BE2C (cell line): ENCODE results near the gene IFNL1.

Source experiments
- DNase-seq: peaks from one replicate; pipeline ENCODE4 v3.0.0-alpha.2; 2020
- H3K27me3 ChIP-seq: fragments of 250-450 bp; sonication (Bioruptor Pico); 2 replicates; pipeline ENCODE4 v1.5.1; 2020; ENCODE audit warnings: mild to moderate bottlenecking
- H3K36me3 ChIP-seq: fragments of 250-450 bp; sonication (Bioruptor Pico); 2 replicates; pipeline ENCODE4 v1.5.1; 2020; ENCODE audit warnings: mild to moderate bottlenecking
- H3K4me1 ChIP-seq: fragments of 250-450 bp; sonication (Bioruptor Pico); 2 replicates; pipeline ENCODE4 v1.5.1; 2020
- H3K4me3 ChIP-seq: 2 replicates; pipeline ENCODE4 v1.5.1; 2011; ENCODE audit warnings: low read depth, low read length
- H3K9me3 ChIP-seq: fragments of 250-450 bp; sonication (Bioruptor Pico); 2 replicates; pipeline ENCODE4 v1.5.1; 2020
- TF ChIP-seq, protein P1 (sequence below): IDR thresholded peaks from 2 replicates; pipeline ENCODE4 v1.5.1; 2012; ENCODE audit warnings: mild to moderate bottlenecking, low read depth, low read length

IFNL1 gene

DNA sequence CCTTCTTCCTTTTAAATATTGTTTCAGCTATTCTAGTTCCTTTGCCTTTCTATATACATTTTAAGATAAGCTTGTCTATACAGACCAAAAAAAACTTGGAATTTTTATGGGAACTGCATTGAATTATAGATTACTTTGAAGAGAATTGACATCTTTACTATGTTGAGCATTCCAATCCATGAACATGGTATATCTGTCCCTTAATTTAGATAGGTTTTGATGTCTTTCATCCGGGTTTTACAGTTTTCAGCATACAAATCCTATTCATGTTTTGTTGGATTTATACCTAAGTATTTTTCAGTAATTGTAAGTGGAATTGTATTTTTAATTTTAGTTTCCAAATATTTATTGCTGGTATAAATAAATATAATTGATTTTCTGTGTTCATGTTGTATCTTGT, 12.2 kb upstream of the IFNL1 start:
- peaks cover 12% of the 10 kb centered on the region for H3K27me3 ChIP-seq
- no peak for DNase-seq
- H3K36me3 ChIP-seq: no peaks in the 10 kb centered on the region
- TF ChIP-seq, protein P1, sequence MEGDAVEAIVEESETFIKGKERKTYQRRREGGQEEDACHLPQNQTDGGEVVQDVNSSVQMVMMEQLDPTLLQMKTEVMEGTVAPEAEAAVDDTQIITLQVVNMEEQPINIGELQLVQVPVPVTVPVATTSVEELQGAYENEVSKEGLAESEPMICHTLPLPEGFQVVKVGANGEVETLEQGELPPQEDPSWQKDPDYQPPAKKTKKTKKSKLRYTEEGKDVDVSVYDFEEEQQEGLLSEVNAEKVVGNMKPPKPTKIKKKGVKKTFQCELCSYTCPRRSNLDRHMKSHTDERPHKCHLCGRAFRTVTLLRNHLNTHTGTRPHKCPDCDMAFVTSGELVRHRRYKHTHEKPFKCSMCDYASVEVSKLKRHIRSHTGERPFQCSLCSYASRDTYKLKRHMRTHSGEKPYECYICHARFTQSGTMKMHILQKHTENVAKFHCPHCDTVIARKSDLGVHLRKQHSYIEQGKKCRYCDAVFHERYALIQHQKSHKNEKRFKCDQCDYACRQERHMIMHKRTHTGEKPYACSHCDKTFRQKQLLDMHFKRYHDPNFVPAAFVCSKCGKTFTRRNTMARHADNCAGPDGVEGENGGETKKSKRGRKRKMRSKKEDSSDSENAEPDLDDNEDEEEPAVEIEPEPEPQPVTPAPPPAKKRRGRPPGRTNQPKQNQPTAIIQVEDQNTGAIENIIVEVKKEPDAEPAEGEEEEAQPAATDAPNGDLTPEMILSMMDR: no peak
- H3K4me1 ChIP-seq: no peaks in the 10 kb centered on the region
- H3K4me3 ChIP-seq: no peak overlapping the region
- no peaks in the 10 kb centered on the region for H3K9me3 ChIP-seq

DNA sequence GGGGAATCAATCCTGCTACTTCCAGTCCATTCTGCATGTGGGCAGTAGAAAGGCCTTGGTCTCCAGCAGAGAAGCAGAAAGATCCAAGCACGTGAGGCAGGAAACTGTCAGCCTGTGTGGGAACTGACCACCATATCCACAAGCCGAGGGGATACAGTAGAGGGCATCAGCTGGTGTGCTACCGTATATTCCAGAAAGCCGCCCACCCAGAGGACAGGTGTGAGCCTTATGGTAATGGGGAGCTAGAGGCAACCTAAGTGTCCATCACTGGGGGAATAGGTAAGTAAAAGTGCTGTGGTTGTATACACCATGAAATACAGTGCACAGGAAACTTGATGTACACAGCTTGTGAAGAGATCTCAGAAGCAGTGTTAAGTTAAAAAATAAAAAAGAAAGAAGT, 2.8 kb upstream of the IFNL1 start:
- TF ChIP-seq, protein P1: no peak
- no peaks in the 10 kb centered on the region for H3K9me3 ChIP-seq
- H3K27me3 ChIP-seq: peaks cover 17% of the 10 kb centered on the region; the same call in 1 of the 2 replicates
- DNase-seq: no peak
- H3K4me1 ChIP-seq: no peaks in the 10 kb centered on the region
- H3K4me3 ChIP-seq: no peak overlapping the region
- no peaks in the 10 kb centered on the region for H3K36me3 ChIP-seq

DNA sequence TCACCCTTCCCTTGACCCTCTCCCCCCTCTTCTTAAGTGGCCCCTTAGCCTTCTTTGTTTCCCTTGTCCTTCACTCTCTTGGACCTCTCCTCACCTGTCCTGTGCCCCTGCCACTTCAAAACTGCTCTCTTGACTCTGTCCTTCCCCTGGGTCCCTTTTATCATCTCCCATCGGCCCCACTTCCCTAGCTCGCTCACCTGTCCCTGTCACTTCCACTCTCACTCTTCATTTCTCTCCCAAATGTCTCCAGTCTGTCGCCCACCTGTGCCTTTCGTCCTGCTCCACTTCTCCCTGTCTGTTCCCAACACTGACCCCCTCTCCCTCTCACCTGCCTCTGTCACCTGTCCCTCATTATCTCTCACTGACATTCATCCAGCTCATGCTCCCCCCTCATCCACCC, 699 bp downstream of the IFNL1 start:
- Histone ChIP-seq H3K36me3 (no peaks in the 10 kb centered on the region), H3K27me3 (peaks cover 9% of the 10 kb centered on the region; the same call in 1 of the 2 replicates), H3K9me3 (no peaks in the 10 kb centered on the region), H3K4me1 (no peaks in the 10 kb centered on the region), H3K4me3 (no peak overlapping the region)
- TF ChIP-seq, protein P1: no peak
- no peak for DNase-seq

DNA sequence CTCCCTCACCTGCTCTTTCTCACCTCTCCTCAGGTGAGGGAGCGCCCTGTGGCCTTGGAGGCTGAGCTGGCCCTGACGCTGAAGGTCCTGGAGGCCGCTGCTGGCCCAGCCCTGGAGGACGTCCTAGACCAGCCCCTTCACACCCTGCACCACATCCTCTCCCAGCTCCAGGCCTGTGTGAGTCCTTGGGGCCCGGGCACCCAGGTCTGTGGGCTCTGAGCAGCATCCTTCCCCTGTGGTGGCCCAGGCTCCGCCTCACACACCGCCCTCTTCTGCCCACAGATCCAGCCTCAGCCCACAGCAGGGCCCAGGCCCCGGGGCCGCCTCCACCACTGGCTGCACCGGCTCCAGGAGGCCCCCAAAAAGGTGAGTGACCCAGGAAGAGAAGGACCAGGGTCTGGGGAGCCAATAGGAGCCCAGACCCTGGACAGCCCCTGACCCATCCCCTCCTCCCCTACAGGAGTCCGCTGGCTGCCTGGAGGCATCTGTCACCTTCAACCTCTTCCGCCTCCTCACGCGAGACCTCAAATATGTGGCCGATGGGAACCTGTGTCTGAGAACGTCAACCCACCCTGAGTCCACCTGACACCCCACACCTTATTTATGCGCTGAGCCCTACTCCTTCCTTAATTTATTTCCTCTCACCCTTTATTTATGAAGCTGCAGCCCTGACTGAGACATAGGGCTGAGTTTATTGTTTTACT, 1.9 kb downstream of the IFNL1 start:
- Histone ChIP-seq H3K36me3 (no peaks in the 10 kb centered on the region), H3K9me3 (no peaks in the 10 kb centered on the region), H3K4me1 (no peaks in the 10 kb centered on the region), H3K4me3 (no peak overlapping the region), H3K27me3 (0 out of 2 replicates have a peak, but pooled peaks cover 3% of the 10 kb centered on the region)
- DNase-seq: no peak
- TF ChIP-seq, protein P1: no peak

DNA sequence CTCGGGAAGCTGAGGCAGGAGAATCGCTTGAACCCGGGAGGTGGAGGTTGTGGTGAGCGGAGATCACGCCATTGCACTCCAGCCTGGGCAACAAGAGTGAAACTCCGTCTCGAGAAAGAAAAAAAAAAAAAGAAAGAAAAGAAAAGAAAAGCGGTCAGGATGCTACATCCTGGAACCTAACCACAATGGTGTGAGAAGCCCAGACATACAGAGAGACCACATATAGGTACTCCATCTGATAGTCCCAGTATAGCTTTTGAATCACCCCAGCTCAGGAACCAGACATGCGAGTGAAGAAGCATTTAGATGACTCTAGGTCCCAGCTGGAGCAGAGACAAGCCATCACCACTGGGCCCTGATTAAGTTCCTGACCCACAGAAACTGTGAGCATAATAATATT, 3.2 kb downstream of the IFNL1 start:
- Histone ChIP-seq H3K4me1 (no peaks in the 10 kb centered on the region), H3K36me3 (no peaks in the 10 kb centered on the region), H3K4me3 (no peak overlapping the region), H3K9me3 (no peaks in the 10 kb centered on the region), H3K27me3 (no peaks in the 10 kb centered on the region)
- TF ChIP-seq, protein P1: no peak
- DNase-seq: no peak

DNA sequence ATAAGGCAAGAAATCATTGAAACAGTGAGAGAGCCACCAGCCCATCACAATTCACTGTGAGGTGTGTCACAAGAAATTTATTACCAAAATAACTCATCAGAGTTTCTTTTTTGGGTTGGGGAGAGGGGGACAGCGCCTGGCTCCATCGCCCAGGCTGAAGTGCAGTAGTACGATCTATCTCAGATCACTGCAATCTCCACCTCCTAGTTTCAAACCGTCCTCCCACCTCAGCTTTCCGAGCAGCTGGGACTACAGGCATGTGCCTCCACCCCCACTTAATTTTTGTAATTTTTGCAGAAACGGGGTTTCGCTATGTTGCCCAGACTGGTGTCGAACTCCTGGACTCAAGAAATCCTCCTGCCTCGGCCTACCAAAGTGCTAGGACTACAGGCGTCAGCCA, 3.6 kb downstream of the IFNL1 start:
- Histone ChIP-seq H3K27me3 (no peaks in the 10 kb centered on the region), H3K4me3 (no peak overlapping the region), H3K4me1 (no peaks in the 10 kb centered on the region), H3K9me3 (no peaks in the 10 kb centered on the region), H3K36me3 (no peaks in the 10 kb centered on the region)
- TF ChIP-seq, protein P1: no peak
- DNase-seq: no peak
